Mononuclear cell (primary cell): ENCODE measurements around the gene TAS2R41. TPM values are rescaled to one million over a fixed set of nuclear protein-coding genes. Genes with fewer than 3 reads are reported as not detected.

Experiments used
- H3K27me3 ChIP-seq: 2 replicates; pipeline ENCODE4 v1.6.0; 2011; ENCODE audit warnings: low read length, control low read depth; ENCODE audit not compliant: insufficient read depth
- H3K4me1 ChIP-seq: 2 replicates; pipeline ENCODE4 v1.5.1; 2011; ENCODE audit warnings: mild to moderate bottlenecking, low read length, control low read depth; ENCODE audit not compliant: insufficient read depth
- H3K4me3 ChIP-seq: 2 replicates; pipeline ENCODE4 v1.5.1; 2011; ENCODE audit warnings: mild to moderate bottlenecking, low read length, moderate library complexity
- H3K9me3 ChIP-seq: 2 replicates; pipeline ENCODE4 v1.5.1; 2011; ENCODE audit warnings: low read depth, mild to moderate bottlenecking, control low read depth, low read length
- total RNA-seq: library from RNA; depleted of rRNA; stranded (reverse); fragments of >200 nt; gene quantifications from one replicate; pipeline ENCODE4 v1.2.3, GENCODE V29; 2012

TAS2R41 gene
- total RNA-seq, 1 donor: 2.0 TPM

DNA sequence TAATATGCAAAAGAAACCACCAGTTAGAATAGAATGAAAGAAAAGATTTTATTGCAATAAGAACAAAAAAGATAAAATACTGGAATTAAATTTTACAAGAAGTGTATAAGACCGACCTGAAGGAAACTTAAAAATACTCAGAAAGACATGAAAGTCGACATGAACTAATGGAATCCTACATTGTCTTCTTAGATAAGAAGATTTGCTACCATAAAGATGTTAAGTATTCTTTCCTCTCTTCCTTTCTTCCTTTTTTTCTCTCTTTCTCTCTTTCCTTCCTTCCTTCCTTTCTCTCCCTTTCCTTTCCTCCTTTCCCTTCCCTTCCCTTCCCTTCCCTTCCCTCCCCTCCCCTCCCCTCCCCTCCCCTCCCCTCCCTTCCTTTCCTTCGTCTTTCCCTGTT is 27.9 kb upstream of the TAS2R41 start:
- no peaks in the 10 kb centered on the region for H3K27me3 ChIP-seq
- H3K4me3 ChIP-seq: no peak overlapping the region
- H3K9me3 ChIP-seq: no peaks in the 10 kb centered on the region
- H3K4me1 ChIP-seq: no peaks in the 10 kb centered on the region

DNA sequence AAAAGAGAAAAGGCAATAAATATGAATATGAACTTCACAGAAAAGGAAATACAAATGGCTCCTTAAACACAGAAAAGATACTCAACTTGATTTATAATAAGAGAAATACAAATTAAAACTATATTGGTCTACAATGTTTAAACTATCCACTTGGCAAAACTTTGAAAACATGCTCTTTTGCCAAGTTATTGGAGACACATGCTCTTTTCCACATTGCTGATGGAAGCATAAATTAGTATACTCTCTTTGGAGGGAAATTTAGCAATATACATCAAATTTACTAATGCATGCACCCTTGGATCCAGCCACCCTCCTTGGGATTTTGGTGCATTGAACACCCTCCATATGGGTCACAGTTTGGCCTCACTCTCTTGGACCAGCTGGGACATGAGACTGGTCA is 26.6 kb upstream of the TAS2R41 start:
- Histone ChIP-seq H3K4me1 (no peaks in the 10 kb centered on the region), H3K9me3 (no peaks in the 10 kb centered on the region), H3K4me3 (no peak overlapping the region), H3K27me3 (no peaks in the 10 kb centered on the region)

DNA sequence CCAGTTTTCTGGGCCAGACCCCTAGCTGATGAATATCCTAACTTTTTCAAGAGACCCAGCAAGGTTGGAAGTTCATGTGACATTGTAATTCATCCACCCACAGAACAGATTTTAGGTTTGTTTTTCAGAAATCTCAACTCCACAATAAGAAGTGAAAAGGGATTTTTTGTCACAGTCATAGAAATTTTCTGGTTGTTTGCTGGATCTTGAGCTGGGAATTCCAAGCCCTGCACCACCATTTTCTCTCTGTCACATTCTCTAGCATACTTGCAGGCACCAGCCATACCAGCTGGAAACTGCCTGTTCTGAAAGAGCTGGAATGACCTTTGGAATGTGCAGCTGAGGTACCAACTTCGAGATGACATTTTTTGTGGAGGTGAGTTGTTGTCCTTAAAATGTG is 25.9 kb upstream of the TAS2R41 start:
- Histone ChIP-seq H3K4me1 (no peaks in the 10 kb centered on the region), H3K27me3 (no peaks in the 10 kb centered on the region), H3K9me3 (no peaks in the 10 kb centered on the region), H3K4me3 (no peak overlapping the region)

DNA sequence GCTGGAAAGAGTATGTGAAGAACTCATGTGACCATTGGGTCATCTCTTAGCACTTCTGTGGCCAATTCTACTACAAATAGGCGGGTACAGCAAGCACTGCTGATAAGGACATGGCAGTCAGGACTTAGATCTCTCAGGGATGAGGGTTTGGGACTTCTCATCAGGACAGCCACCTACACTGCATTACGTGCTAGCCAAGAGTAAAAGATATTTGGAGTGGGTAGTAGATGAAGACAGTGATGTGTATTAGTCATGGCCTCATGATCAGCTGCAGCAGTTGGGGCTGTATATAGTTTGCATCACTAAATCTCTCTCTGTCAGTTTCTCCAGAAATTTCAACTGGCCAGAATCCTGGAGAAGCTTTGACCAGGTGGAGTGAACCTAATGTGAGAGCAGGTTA is 25.2 kb upstream of the TAS2R41 start:
- Histone ChIP-seq H3K27me3 (no peaks in the 10 kb centered on the region), H3K9me3 (no peaks in the 10 kb centered on the region), H3K4me1 (peaks cover 2% of the 10 kb centered on the region), H3K4me3 (no peak overlapping the region)

DNA sequence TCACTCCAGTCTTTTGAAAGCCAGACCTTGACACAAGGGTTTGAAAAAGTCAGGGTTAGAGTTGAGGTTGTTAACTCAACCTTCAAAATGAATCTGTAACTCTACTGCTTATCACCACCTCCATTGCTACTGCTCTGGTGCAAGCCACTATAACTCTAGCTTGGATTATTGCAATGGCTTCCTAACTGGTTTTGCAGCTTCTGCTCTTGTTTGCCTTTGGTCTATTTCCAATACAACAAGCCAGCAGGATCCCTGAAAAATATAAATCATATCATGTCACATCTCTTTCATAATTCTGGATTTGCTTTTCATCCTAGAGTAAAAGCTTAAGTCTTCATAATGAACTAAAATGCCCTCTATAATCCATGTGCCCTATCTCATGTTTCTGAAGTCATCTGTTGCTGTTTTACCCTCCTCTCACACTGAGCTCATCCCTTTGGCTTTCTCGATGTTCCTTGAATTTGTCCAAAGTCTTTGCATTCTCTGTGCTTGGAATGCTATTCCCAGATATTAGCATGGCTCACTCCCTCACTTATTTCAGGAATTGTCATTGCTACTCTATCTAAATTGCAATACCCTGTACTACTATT is 23.5 kb upstream of the TAS2R41 start:
- no peaks in the 10 kb centered on the region for H3K27me3 ChIP-seq
- H3K4me3 ChIP-seq: no peak overlapping the region
- H3K4me1 ChIP-seq: peaks cover 19% of the 10 kb centered on the region
- no peaks in the 10 kb centered on the region for H3K9me3 ChIP-seq

DNA sequence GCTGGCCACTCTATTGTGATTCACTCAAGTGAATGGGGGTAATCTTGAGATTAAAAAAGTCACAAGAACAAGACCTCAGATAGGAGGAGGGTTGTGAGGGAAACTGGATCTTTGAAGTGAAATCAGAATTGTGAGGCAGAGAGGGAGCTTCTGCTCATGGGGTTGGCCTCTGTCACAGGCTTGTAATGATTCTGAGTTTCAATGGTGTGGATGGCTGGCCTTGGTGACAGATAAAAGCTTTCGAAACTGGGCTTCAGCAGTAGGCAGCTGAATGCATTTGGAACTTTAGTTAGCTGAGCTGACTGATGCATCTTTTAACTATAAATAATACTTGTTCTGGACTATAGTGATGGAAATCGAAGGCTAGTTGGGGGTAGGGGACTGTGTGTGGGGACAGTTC is 22.2 kb upstream of the TAS2R41 start:
- no peak overlapping the region for H3K4me3 ChIP-seq
- H3K27me3 ChIP-seq: no peaks in the 10 kb centered on the region
- H3K9me3 ChIP-seq: no peaks in the 10 kb centered on the region
- H3K4me1 ChIP-seq: peaks cover 21% of the 10 kb centered on the region

DNA sequence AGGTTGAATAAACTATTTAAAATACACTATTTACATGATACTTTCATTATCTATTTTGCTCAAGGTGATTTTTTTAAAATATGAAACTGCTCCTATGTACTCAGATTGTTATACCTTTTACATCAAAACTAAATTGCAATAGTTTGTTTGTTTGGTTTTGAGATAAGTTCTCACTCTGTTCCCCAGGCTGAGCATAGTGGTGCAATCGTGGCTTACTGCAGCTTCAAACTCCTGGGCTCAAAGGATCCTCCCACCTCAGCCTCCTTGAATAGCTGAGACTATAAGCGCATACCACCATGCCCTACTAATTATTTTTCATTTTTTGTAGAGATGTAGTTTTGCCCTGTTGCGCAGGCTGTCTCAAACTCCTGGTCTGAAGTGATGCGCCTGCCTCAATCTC is 21.7 kb upstream of the TAS2R41 start:
- H3K4me3 ChIP-seq: no peak overlapping the region
- H3K9me3 ChIP-seq: no peaks in the 10 kb centered on the region
- peaks cover 21% of the 10 kb centered on the region for H3K4me1 ChIP-seq
- no peaks in the 10 kb centered on the region for H3K27me3 ChIP-seq

DNA sequence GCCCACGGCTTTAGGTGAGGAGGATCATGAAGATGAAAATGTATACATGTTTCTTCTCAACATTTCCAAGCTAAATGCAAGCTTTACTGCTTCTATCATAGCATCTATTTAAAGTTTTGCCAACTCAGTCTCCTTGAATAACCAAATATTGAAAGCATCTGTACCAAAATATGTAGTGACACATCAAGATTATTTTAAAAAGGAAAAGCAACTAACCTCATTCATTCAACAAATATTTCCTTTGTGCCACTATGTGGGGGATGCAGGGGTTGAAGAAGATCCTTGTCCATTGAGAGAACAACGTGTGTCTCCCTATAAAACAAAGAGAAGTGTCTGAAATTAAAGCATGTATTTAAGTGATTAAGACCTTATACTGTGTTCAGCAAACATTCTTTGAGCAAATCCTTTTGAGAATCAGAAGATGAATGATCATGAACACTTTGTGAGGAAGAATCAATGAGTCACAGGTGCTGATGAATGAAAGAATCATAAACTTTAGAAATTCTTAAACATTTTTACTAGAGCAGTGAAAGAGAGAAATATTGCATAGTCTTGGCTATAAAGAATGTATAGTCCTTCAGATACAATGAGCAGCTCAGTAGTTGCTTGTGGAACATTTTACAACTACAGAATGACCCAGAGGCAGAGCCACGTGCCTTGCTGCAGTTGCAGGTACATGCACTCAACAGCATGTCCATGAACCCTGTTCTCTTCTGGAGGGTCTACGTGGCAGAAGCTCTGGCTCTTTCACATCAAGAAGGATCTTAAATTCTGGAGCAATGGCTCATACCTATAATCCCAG is 20.5 kb upstream of the TAS2R41 start:
- no peak overlapping the region for H3K4me3 ChIP-seq
- H3K4me1 ChIP-seq: peaks cover 21% of the 10 kb centered on the region
- no peaks in the 10 kb centered on the region for H3K27me3 ChIP-seq
- no peaks in the 10 kb centered on the region for H3K9me3 ChIP-seq

DNA sequence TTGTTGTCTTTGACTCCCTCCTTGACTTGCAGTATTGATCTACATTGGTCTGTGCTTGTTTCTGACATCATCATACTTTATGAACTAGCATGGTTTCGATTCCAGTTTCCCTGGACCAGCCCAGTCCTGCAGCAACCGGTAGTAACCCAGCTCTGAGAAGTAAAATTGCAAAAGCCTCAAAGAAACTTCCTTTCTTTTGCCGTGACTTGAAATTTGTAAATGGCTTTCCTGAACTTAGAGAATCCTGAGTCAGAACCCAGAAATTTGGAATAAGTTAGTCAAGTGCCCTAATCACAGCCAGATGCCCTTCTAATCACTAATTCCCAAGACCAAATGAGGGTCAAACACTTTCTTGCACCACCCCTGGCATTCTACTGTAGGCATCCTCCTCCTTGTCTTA is 19.4 kb upstream of the TAS2R41 start:
- H3K9me3 ChIP-seq: no peaks in the 10 kb centered on the region

DNA sequence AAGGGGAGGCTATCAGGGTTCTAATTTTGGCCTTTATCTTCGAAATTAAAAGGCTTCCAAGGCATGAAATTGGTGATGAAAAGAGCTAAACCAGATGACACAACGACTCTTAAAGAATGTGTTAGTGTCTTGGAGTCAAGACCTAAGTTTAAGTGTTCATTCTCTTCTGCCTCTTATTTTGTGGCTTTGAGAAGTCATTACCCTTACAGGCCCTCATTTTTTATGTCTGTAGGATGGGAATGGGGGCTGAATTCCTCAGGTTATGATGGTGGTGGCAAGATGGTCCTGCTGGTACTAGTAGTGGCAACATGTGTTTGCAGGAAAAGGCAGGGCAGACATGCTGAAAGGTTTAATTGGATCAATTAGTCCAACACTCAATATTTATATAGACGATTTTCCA is 19.0 kb upstream of the TAS2R41 start:
- Histone ChIP-seq H3K4me3 (no peak overlapping the region), H3K4me1 (peaks cover 27% of the 10 kb centered on the region), H3K9me3 (no peaks in the 10 kb centered on the region), H3K27me3 (no peaks in the 10 kb centered on the region)

More for the DNA sequence above, 19.4 kb upstream of the TAS2R41 start:
- no peak overlapping the region for H3K4me3 ChIP-seq
- H3K4me1 ChIP-seq: peaks cover 23% of the 10 kb centered on the region
- H3K27me3 ChIP-seq: no peaks in the 10 kb centered on the region

DNA sequence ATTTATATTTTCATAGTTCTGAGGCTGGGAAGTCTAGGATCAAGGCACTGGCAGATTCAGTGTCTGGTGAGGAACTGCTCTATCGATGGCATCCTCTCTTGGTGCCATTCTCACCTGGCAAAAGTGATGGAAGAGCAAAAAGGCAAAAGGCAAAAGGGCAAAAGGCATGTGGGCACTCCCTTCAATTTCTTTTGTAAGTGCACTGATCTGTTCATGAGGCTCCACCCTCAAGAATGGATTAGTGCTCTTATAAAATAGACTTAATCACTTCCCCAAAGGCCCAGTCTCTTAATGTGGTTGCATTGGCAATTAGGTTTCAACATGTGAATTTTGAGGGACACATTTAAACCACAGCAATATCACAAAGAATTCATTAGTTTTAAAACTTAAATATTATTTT is 18.3 kb upstream of the TAS2R41 start:
- H3K4me1 ChIP-seq: peaks cover 28% of the 10 kb centered on the region
- no peaks in the 10 kb centered on the region for H3K9me3 ChIP-seq
- no peaks in the 10 kb centered on the region for H3K27me3 ChIP-seq
- H3K4me3 ChIP-seq: no peak overlapping the region

DNA sequence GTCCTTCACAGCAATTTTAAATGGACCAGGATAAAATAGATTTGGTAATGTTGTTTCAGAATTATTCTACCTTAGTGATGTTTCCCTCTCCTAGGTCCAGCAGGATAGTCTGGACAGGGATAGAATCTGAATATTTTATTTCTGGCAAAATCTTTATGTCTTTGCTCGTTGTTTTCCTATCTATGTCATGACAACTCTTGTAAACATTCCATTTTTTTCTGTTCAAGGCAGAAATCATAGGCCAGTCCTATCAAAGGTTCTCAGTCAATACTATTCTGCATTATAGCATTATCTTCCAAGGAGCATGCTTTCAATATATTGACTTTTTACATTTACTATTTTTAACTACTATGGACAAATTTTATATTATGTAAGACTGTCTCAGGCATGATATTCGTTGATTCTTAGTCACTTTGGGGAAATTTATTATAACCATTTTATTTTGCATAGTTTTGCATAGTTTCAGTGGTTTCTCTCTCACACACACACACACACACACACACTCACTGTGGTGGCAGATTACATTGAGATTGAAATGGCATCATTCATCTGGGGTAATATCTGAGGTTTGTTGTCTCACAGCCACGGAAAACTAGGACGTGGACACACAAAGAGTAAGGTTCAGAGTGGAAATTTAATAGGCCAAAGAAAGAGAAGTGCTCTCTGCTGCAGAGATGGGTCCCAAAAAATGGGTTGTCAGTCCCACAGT is 17.2 kb upstream of the TAS2R41 start:
- Histone ChIP-seq H3K4me3 (no peak overlapping the region), H3K9me3 (no peaks in the 10 kb centered on the region), H3K4me1 (peaks cover 28% of the 10 kb centered on the region), H3K27me3 (no peaks in the 10 kb centered on the region)

DNA sequence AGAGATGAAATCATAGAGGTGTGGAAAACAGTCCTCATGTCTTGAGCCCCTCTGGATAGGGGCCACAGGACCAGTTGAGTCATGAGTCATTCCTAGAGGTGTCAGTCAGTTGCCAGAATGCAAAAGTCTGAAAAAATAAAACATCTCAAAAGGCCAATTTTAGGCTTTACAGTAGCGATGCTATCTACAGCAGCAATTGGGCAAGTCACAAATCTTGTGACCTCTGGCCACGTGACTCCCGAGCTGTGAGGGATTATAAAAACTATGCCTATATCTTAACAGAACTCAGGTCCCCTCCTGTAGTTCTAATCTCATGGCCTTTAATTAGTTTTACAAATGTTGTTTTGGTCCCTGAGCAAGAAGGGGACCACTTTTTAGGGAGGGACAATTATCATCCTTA is 15.6 kb upstream of the TAS2R41 start:
- Histone ChIP-seq H3K9me3 (no peaks in the 10 kb centered on the region), H3K4me3 (no peak overlapping the region), H3K4me1 (peaks cover 28% of the 10 kb centered on the region), H3K27me3 (no peaks in the 10 kb centered on the region)

DNA sequence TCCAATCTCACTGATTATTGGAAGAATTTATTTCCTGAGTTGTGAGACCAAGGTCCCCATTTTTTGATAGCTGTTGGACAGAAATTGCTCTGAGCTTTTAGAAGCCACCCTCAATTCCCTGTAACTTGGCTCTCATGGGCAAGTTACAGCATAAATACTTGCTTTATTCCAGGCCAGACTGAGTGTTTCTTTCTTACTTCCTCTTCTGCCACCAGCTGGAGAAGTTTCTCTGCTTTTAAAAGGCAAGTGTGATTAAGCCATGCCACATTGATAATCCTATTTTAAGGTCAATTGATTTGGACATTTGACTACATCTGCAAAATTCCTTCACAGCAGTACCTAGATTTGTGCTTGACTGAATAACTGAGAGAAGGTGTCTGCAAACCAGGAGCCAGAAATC is 14.1 kb upstream of the TAS2R41 start:
- Histone ChIP-seq H3K27me3 (no peaks in the 10 kb centered on the region), H3K4me1 (peaks cover 16% of the 10 kb centered on the region), H3K4me3 (no peak overlapping the region), H3K9me3 (no peaks in the 10 kb centered on the region)

DNA sequence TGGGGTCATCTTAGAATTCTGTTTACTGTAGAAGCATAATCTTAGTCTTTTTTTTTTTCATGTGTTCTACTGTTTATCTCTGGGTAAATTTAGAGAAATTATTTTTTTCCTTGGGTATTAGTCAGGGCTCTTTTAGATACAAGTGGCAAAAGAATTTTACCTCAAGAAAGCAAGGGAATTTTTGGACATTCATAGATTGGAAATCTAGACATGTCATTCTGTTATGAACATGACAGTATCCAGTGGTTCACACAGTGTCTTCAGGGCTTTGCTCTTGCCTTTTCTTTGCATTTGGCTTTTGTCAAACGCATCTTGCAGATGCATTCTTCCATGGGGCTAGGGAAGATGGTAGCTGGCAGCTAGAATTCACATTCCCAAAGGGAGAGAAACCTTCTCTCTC is 13.7 kb upstream of the TAS2R41 start:
- Histone ChIP-seq H3K27me3 (no peaks in the 10 kb centered on the region), H3K4me3 (no peak overlapping the region), H3K4me1 (peaks cover 12% of the 10 kb centered on the region)

More for the DNA sequence above, 13.7 kb upstream of the TAS2R41 start:
- H3K9me3 ChIP-seq: no peaks in the 10 kb centered on the region
